ENCODE results near the gene NCOA3. TPM values are rescaled to one million over a fixed set of nuclear protein-coding genes. Genes with fewer than 3 reads are reported as not detected.

The NCOA3 gene
- total RNA-seq, 2 experiments from 2014 or later = 59.9 to 65.4 TPM

- POLR2A ChIA-PET = no interaction called here
- peaks cover 46% of the 10 kb centered on the region for H3K36me3 Mint-ChIP-seq (ENCODE audit: low read depth)
Measured at GRCh38 chr20:47597090-47597489, 95.4 kb downstream of the NCOA3 start.

GRCh38 chr20:47598911-47599744 lies 97.4 kb downstream of the NCOA3 start:
- intact Hi-C loops (cut with DNase I, micrococcal nuclease) = no loop called here
- no peak overlapping the region for H3K27ac Mint-ChIP-seq
- H3K36me3 Mint-ChIP-seq (ENCODE audit: low read depth) = peaks cover 36% of the 10 kb centered on the region
- peaks cover 6% of the 10 kb centered on the region for H3K4me1 ChIP-seq (ENCODE audit: insufficient read depth, low read length)
- H3K27me3 Mint-ChIP-seq = no peaks in the 10 kb centered on the region
- no peak overlapping the region for H3K27ac ChIP-seq (ENCODE audit: low read depth in 1 of 2, low read length in 2 of 2)
- no peak overlapping the region for H3K4me3 Mint-ChIP-seq
- H3K4me1 Mint-ChIP-seq (ENCODE audit: low read depth) = peaks cover 56% of the 10 kb centered on the region
- no peaks in the 10 kb centered on the region for H3K9me3 Mint-ChIP-seq
- H3K9me3 ChIP-seq (ENCODE audit: control insufficient read depth in 1 of 2, insufficient read depth in 1 of 2, low read length in 2 of 2) = no peaks in the 10 kb centered on the region
- POLR2A ChIA-PET = no interaction called here
- H3K27me3 ChIP-seq (ENCODE audit: control insufficient read depth in 1 of 2, insufficient read depth in 2 of 2, low read length in 2 of 2) = no peaks in the 10 kb centered on the region
- H3K36me3 ChIP-seq (ENCODE audit: insufficient read depth, low read length) = peaks cover 4% of the 10 kb centered on the region
- CTCF ChIA-PET = interaction anchor here (0.6 to 1.4 kb wide), 2 partner anchors 9 to 10 kb away, joined by 3 to 4 read pairs; no protein-coding TSS in a partner anchor
- ATAC-seq (ENCODE audit: poor library complexity) (no peak), DNase-seq (no peak)
- H3K4me3 ChIP-seq (ENCODE audit: low read length) = no peak overlapping the region
- no peak for TF ChIP-seq CTCF (IDR thresholded peaks at IDR 0.05)

More at GRCh38 chr20:47597090-47597489, 95.4 kb downstream of the NCOA3 start:
- H3K4me1 Mint-ChIP-seq (ENCODE audit: low read depth) = peaks cover 44% of the 10 kb centered on the region
- Histone ChIP-seq H3K27me3 (ENCODE audit: control insufficient read depth in 1 of 2, insufficient read depth in 2 of 2, low read length in 2 of 2) (no peaks in the 10 kb centered on the region), H3K27ac (ENCODE audit: low read depth in 1 of 2, low read length in 2 of 2) (no peak overlapping the region), H3K4me1 (ENCODE audit: insufficient read depth, low read length) (no peaks in the 10 kb centered on the region), H3K36me3 (ENCODE audit: insufficient read depth, low read length) (no peaks in the 10 kb centered on the region), H3K4me3 (ENCODE audit: low read length) (no peak overlapping the region), H3K9me3 (ENCODE audit: control insufficient read depth in 1 of 2, insufficient read depth in 1 of 2, low read length in 2 of 2) (no peaks in the 10 kb centered on the region)
- CTCF ChIA-PET = no interaction called here
- H3K9me3 Mint-ChIP-seq = no peaks in the 10 kb centered on the region
- ATAC-seq (ENCODE audit: poor library complexity) (no peak), DNase-seq (no peak)
- H3K4me3 Mint-ChIP-seq = no peak overlapping the region
- peak overlapping the region; percentile 10 for H3K27ac Mint-ChIP-seq
- H3K27me3 Mint-ChIP-seq = no peaks in the 10 kb centered on the region
- intact Hi-C loops (cut with DNase I, micrococcal nuclease) = no loop called here
- no peak for TF ChIP-seq CTCF (IDR thresholded peaks at IDR 0.05)

- Histone ChIP-seq H3K4me1 (ENCODE audit: insufficient read depth, low read length) (peaks cover 17% of the 10 kb centered on the region), H3K4me3 (ENCODE audit: low read length) (no peak overlapping the region), H3K27ac (ENCODE audit: low read depth in 1 of 2, low read length in 2 of 2) (no peak overlapping the region), H3K9me3 (ENCODE audit: control insufficient read depth in 1 of 2, insufficient read depth in 1 of 2, low read length in 2 of 2) (no peaks in the 10 kb centered on the region), H3K36me3 (ENCODE audit: insufficient read depth, low read length) (peaks cover 4% of the 10 kb centered on the region), H3K27me3 (ENCODE audit: control insufficient read depth in 1 of 2, insufficient read depth in 2 of 2, low read length in 2 of 2) (no peaks in the 10 kb centered on the region)
- H3K27me3 Mint-ChIP-seq = no peaks in the 10 kb centered on the region
- no peak for DNase-seq
- H3K27ac Mint-ChIP-seq = no peak overlapping the region
- no peak for ATAC-seq (ENCODE audit: poor library complexity)
- H3K9me3 Mint-ChIP-seq = no peaks in the 10 kb centered on the region
- no peak for TF ChIP-seq CTCF (IDR thresholded peaks at IDR 0.05)
- ChIA-PET CTCF (interaction anchor here (0.6 kb wide), 1 partner anchor 51 kb away, joined by 3 read pairs; no protein-coding TSS in a partner anchor), POLR2A (interaction anchor here (0.7 to 1.9 kb wide), 2 partner anchors 9 to 100 kb away, joined by 3 to 8 read pairs; partner anchors contain the start of gene NCOA3)
- H3K4me3 Mint-ChIP-seq = no peak overlapping the region
- intact Hi-C loops (cut with DNase I, micrococcal nuclease) = no loop called here
- peaks cover 24% of the 10 kb centered on the region for H3K36me3 Mint-ChIP-seq (ENCODE audit: low read depth)
- peaks cover 65% of the 10 kb centered on the region for H3K4me1 Mint-ChIP-seq (ENCODE audit: low read depth)
Measured at GRCh38 chr20:47600967-47601547, 99.4 kb downstream of the NCOA3 start.

Data from CD4-positive, alpha-beta T cell (primary cell).